ENCODE data around the gene SRPX.

Gene SRPX

DNA sequence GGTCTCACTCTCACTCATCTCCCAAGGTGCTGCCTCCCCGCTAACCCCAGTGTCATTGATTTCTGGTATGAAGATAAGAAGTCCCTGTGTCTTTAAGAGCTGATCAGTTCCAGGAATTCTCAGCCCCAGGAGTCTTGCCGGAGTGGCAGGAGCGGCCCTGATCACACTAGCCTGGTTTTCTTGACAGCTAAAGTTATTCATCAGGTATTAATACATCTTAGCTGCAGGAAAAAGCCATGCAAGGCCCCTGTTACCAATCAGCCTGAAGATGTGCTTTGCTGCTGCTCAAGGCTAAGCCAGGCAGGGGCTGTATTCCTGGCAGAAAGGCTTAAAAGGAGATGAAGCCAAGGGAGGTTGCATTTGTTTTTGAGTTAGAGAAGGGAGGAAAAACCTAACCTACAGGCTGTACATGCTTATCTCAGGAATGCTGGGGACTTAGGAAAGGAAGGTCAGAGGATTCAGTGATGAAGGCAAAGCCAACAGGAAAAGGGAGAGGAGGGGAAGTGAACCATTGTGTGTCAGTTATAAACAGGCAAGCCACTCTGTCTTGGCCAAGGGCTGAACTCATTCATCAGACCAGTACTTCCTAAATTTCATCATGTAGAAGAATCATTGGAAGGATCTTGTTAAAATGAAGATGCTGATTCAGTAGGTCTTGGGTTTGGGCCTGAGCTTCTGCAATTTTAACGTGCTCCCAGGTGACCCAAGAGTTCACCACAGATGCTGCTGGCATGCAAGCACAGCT, 8.6 kb downstream of the SRPX start:
- no peak for DNase-seq (ENCODE audit: low read depth in 4 of 4, low spot score in 1 of 4)

DNA sequence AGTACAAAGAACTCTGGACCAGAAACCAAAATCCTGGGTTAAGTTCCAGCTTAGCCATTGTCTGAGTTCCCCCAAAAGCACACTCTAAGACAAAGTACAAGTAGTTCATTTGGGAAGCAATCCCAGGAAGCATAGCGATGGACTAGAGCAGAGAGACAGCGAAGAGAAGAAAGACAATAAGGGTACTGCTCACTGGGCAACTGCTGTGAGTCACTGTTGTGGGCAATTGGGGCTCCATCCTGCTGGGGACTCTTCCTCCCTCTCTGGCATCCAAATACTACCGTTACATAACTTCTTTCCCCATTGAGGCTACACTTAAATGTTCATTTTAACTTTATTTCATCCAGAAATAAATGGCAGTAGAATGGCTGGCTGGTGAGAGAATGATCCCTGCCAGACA, 14.1 kb downstream of the SRPX start:
- no peak for DNase-seq (ENCODE audit: low read depth in 4 of 4, low spot score in 1 of 4)

DNA sequence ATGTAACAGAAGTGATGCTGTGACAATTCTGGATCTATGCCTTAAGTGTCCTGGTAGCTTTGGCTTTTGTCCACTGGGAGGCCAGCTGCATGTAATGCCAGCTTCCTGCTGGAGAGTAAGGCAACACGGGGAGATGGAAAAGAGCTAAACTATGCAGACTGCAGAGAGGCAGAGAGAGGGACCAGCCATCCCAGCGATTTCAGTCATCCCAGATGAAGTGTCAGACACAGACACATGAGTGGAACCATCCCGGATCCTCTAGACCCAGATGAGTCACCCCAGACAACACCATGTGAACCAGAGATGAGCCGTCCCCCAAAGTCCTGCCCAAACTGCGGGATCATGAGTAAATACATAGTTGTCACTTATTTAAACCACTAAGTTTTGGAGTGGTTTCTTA, 14.6 kb downstream of the SRPX start:
- DNase-seq (ENCODE audit: low read depth in 4 of 4, low spot score in 1 of 4), result no peak

DNA sequence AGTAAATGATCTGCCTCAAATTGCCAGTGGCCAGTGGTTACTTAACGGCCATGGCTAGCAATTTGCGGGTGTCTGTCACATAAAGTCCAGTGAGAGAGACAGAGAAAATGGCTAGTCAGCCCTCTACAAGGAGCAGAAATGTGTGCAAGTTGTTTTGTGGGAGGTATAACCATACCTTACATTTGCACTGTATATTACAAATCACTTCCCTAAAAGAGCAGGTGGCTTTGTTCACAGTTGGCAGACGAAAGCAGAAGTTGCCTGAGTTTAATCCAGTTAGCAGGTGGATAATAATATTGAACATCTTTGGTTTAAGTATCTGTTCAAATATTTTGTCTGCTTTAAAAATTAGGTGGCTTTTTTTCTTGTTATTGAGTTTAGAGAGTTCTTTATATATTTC, 15.6 kb downstream of the SRPX start:
- no peak for DNase-seq (ENCODE audit: low read depth in 4 of 4, low spot score in 1 of 4)

DNA sequence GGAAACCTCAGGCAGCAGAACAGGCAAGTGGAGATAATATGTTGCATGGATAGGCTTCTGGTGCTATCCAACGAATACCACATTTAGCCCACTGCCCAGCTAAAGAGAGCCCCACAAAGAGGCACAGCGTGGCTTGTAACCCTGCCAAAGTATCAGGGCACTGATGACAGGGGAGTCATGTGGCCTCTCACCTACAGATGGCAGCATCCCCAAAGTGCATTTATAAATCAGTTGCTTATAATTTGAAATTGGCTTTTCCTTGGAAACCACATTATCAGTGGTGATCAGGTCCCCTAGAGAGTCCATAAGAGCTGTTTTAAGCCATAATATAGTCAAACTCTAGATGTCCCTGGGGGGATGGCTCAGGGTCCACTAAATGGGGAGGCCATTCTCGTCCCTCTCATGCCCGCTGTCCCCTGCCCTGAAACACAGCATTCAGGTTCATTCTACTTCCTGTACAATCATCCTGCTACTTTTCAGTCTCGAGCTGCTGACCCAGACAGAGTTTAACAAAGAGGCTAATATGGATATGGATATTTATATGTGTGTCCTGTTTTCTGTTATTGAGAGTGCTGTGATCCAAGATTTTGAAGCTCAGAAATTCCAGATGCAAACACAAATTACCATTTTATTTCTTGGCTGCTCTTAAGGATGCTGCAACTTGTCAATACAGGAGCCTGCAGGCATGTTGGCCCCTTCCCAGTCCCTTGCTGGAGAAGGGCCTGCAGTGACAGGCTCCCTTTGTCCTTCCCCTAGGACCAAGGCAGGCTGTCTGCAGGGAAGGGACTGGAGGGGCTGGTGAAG, 28.5 kb downstream of the SRPX start:
- no peak for DNase-seq (ENCODE audit: low read depth in 4 of 4, low spot score in 1 of 4)

DNA sequence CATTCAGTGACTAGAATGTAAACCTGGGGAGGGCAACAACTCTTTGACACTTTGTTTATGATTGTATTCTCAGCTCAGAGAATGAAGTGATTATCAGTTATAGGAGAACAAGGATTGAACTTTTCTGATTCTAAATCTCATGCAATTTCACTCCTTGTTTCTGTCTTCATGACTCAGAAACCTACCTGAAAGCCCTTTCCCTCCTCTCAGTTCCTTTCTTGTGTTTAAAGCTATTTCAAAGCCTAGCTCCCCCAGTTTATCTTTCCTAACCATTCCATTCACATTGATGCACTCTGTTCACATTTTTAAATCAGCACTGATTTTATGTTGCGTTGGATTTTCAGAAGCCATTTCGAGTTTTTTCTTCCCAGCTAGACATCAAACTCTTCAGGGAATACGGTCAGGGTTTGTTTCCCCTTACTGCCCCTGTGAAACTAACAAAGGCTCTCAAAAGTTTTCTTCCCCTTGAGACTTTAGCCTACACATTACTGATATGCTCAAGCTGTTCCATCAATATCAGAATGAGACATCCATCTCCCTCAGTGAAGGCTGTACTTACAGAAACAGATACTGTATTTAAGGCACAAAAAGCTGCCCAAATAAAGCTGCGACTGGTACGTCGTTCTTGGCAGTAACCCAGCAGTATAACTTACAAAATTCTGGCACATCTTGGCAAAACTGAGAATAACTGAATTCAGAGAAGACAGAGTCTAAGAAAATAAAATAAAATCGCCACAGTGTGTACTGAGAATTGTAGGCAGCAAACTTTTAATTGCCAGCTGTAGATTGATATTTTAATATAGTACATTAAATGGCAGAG, 31.0 kb downstream of the SRPX start:
- DNase-seq (ENCODE audit: low read depth in 4 of 4, low spot score in 1 of 4), result no peak

DNA sequence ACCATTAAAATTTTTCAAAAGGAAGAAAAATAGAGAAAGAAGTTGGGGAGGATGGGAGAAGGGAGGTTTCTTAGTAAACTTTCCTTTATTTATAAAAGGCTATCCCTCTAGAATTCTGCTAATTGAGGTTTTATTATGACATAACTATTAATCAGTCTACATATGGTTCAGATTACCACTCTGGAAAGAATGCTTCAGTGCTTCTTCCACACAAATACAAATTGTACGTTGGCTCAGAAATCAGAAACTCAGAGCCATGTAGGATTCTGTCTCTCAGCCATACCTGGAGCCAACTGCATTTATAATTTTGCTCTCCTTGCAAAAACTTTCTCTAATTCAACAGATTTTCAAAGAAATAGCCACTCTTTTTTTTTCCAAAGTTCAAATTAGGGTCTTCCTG, 37.1 kb downstream of the SRPX start:
- DNase-seq (ENCODE audit: low read depth in 4 of 4, low spot score in 1 of 4), result no peak

DNA sequence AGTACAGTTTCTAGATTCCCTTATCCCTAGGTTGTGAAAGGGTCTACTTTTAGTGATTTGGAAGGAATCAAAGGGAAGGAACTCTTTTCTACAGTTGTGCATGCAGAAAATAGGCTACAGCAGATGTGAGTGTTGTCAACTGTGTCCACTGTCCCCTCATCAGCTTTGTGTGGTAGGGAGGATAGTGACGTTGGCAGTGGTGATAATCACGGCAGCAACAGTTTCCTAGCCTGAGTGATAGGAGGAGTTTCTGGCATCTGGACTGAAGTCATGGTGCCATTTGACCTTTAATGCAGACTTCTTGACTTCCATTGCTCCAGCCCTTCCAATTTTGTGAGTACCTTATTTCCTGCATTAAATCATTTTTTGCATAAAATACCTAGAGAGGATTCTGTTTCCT, 39.3 kb downstream of the SRPX start:
- DNase-seq (ENCODE audit: low read depth in 4 of 4, low spot score in 1 of 4), result no peak

DNA sequence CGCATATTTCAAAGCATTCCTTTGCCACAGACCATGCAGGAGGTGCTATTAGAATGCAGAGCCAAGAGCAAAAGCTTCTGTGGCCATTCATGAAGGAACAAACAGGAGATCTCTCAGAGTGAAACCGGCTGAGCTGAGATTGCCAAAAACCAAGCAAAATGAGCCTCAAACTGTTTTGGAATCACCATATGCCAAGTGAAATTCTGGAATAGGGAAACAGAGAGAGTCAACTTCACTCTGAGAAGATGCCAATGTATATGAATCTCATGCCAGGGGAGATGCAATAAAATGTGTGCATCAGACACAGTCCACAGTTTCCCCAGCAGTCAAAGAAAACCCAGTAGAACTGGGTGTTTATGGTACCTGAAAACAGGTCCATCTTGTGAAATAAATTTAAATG, 42.3 kb downstream of the SRPX start:
- no peak for DNase-seq (ENCODE audit: low read depth in 4 of 4, low spot score in 1 of 4)

DNA sequence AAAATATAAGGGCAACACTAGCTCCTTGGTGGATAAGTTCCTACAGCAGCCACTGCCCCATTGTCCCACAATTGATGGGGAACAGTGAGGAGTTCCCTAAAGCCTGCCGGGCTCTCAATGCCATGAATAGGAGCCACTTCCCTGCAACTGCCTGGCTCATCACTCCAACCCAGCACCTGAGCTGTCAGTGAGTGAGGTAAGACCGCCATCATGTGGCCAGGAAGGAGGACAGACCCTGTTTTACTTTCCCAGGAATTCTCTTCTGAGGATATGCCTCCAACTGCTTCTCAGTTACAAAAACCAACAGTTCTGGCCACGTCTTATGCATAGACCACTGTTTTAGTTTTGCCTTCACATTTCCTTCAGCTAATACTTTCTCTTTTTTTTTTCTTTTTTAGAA, 45.5 kb downstream of the SRPX start:
- DNase-seq (ENCODE audit: low read depth in 4 of 4, low spot score in 1 of 4), result no peak

DNA sequence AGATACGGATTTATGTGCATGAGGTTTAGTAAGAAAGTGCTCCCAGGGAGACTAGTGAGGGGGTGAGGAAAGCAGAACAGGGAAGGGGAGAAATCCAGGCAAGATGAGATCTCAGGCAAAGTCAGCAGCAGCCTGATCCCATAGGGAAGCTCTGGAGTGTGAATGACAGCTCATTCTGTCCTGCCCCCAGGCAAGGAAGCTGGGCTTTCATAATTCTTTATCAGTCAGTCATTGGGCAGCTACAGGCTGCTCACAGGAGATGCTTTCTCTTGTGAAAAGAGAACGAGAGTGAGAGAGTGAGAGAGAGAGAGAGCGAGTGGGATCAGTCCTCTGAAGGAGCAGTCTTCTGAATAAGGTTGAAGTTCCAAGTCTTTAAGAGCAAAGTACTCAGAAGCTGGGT, 48.1 kb downstream of the SRPX start:
- DNase-seq (ENCODE audit: low read depth in 4 of 4, low spot score in 1 of 4), result no peak

DNA sequence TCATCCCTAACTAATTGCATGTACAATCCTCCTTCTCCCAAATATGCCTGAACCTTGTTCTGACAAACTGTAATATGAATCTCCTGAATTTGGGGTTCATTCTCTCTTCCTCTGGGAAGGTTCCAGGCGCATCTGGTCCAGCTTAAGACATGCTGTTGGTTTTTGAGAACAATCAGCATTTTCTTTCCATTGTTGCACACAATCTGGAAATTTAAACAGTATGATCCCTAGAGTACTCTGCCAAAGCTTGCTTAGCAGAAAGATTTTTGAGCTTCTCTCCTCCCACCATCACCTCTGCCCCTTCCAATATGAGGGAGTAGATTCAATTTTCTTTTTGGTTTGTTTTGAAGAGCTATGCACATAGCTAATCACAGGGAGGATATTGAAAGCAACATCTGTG, 50.1 kb downstream of the SRPX start:
- DNase-seq (ENCODE audit: low read depth in 4 of 4, low spot score in 1 of 4), result no peak

DNA sequence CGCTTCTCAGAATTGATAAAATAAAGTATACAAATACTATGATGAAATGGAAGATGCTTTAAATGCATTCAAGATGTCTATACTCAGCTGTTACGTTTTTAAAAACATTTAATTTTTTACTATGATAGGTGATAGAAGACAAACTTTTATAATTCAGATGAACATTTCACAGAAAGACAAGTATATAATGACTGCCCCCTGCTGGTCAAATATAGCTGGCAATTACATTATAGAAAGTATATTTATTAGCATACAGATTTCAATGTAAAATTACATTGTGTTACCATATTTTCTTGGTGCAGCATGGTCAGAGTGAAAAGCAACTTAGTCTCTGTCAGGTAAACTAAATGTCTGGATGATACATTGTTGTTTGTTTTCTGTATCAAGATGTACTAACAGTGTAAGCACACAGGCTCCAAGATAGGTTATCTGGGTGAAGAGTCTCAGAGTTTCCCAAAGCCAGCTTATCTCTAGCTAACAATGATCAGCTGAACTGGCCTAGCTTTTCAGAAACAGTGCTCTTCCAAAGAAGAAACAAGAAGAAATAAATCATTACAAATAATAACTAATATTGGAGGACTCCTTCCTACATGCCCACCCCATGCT, 54.1 kb downstream of the SRPX start:
- no peak for DNase-seq (ENCODE audit: low read depth in 4 of 4, low spot score in 1 of 4)

DNA sequence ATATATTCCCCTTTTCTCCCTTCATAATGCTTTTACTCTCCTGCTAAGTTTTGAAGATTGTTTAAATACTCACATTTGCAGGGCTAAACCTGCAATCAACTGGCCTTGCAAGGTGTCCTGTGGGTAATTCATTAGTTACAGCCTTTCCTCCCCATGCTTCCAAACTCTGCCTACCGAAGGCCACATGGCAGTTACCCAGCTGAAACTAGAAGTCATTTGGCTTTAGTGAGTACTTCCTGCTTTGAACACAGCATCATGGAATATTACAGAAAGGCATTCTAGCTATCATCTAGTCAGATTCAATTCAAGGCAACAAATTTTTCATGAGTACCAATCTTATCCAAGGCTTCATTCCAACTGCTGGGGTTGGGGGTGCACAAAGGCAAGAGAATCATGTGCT, 55.6 kb downstream of the SRPX start:
- no peak for DNase-seq (ENCODE audit: low read depth in 4 of 4, low spot score in 1 of 4)

DNA sequence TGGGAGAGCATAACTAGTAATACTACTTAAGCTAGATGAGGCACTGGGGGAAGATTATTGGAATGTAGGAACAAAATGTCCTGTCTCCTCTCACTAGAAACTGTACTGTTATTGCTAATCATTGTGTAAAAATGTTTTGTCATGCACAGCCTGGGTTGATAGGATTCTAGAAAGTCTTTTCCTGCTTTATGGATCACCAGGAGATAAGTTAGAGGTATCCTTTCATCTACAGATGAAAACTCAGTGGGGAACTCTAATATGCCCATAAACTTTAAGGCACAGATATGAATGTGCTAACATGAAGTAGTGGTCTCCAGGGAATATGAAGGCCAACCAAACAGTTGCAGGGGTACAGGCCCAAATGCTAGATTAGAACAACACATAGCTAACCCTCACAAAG, 57.5 kb downstream of the SRPX start:
- no peak for DNase-seq (ENCODE audit: low read depth in 4 of 4, low spot score in 1 of 4)

DNA sequence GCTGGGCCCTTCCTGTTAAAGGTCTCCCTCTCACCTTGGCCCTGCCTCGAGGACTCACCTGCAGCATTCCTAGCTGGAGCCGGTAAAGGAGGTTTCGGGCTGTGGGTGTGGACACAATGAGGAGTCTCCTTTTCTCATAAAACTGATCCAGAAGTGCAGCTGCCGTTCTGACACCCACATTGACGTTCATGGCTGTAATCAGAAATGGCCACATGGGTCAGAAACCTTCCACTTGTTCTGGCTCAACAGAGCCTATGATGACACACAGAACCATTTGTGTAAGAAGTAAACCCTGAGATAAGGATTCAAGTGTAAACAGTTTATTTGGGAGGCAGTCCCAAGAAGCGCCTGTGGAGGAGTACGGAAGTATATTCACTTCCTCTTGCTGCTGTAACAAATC, 63.8 kb downstream of the SRPX start:
- DNase-seq (ENCODE audit: low read depth in 4 of 4, low spot score in 1 of 4), result no peak

DNA sequence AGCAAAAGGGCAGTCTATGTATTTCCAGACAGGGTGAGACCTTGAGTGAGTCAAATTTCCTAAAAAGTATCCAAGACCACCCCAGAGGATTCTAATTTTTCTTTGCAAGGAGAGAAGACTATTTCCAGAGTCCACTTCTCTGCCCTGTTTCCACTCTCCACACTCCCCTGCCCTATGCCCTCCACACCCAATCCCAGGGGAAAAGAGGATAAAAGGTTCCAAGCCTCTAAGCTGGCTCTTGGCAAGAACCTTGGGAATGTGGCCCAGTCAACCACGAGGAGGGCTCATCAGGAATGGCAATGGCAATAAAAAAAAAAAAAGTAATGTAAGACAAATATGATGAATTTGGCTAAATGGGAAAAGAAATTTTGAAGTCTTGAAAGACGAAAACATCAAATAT, 65.9 kb downstream of the SRPX start:
- no peak for DNase-seq (ENCODE audit: low read depth in 4 of 4, low spot score in 1 of 4)

DNA sequence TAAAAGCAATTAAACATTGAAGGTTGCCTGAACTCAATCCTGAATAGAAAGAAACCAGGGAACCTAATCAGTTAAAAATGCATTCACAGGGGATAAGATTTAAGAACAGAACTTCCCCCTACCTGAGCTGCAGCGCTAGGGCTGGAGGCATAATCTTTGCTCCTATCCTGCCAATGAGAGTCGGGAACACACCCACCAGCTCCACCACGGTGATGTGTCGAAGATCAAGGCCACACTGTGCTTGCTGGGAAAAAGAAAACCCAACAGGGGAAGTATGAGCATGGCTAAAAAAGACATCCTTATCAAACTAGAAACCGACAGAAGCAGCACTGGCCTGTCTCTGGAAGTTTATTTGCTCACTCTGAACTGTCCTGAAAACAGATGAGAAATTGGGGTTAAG, 66.3 kb downstream of the SRPX start:
- DNase-seq (ENCODE audit: low read depth in 4 of 4, low spot score in 1 of 4), result no peak

DNA sequence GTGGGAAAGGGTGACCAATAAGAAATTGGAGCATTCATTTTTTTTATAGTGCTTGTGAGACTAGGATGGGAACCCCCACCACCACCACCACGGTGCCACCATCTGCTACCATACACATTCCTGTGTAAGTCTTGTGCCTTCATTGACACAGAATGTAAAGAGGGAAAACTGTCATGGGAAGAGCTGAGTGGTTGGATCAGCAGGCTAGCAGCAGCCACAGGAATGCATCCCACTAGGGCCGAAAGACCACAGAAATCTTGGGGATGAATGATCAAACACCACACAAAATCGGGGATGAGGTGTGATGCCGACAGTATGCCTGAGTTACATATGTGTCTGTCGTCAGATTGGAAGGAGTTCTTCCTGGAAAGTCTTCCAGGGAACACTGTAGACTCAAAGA, 69.2 kb downstream of the SRPX start:
- DNase-seq (ENCODE audit: low read depth in 4 of 4, low spot score in 1 of 4), result no peak

DNA sequence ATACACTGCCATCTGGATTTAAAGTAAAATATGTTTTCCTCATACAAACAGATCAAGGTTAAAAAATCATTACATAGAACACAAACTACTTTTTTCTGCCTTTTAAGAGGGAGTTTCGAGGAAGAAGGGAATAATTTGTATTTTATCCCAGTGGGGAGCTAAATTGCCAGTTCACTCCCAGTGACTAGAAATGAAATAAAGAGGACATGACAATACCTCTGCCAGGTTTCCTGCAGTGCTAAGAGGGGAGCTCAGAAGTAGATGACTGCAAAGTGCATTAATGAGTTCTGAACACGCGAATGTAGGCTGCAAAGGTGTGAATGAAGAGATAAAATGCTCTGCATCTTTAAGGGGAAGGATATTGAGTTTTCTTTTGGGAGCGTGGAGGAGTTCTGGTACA, 69.7 kb downstream of the SRPX start:
- no peak for DNase-seq (ENCODE audit: low read depth in 4 of 4, low spot score in 1 of 4)

DNA sequence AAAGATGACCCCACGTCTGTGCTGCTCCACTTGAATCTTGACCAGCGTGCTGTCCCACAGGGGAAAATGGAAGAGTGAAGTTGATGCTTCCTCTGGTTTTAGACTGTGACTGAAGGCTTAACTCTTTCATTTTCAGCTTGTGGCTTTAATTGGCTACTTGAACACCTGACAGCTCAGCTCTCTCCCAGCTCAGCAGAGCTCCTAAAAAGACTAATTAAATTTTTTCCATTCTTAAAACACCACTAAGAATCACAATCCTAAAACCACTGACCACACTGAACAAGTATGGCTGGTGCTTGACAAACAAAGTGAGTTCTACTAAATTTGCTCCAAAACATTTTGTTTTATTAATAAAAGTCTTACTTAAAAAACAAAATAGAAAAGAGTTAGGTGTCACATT, 71.7 kb downstream of the SRPX start:
- DNase-seq (ENCODE audit: low read depth in 4 of 4, low spot score in 1 of 4), result no peak

DNA sequence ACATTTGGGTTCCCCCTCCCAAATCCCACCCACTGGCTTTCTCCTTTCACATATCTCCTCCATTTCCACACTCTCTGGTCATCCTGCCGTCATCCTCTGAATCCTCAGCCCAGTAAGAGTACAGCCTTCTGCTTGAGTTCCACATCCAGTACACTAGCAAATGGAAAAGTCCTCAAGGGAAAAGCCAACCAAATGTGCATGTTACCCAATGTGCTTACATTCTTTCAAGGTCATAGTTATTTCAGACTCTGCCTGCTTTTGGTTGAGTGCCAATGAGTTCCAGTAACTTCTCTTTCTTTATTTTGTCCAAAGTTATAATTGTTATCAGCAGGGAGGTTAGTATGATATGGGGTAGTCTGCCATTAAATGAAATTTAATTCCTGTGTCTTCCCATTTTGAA, 78.1 kb downstream of the SRPX start:
- no peak for DNase-seq (ENCODE audit: low read depth in 4 of 4, low spot score in 1 of 4)
